ENCODE data around the gene DNASE1L2. TPM values are rescaled to one million over a fixed set of nuclear protein-coding genes. Genes with fewer than 3 reads are reported as not detected.

DNASE1L2 gene
- total and polyA plus RNA-seq, 3 donors from 2014 or later, result 1.1 to 3.5 (median 2.5) TPM

GRCh38 chr16:2243781-2244180 lies 7.5 kb downstream of the DNASE1L2 start:
- no peak overlapping the region for H3K27ac ChIP-seq
- DNase-seq, result no peak
- H3K36me3 ChIP-seq (ENCODE audit: low read depth, missing control alignments), result no peaks in the 10 kb centered on the region
- 98 to 99% methylated on average over 6 to 11 of the region's 11 CpGs for WGBS, 2 donors
- no peak overlapping the region for H3K4me3 ChIP-seq
- TF ChIP-seq, protein P1, sequence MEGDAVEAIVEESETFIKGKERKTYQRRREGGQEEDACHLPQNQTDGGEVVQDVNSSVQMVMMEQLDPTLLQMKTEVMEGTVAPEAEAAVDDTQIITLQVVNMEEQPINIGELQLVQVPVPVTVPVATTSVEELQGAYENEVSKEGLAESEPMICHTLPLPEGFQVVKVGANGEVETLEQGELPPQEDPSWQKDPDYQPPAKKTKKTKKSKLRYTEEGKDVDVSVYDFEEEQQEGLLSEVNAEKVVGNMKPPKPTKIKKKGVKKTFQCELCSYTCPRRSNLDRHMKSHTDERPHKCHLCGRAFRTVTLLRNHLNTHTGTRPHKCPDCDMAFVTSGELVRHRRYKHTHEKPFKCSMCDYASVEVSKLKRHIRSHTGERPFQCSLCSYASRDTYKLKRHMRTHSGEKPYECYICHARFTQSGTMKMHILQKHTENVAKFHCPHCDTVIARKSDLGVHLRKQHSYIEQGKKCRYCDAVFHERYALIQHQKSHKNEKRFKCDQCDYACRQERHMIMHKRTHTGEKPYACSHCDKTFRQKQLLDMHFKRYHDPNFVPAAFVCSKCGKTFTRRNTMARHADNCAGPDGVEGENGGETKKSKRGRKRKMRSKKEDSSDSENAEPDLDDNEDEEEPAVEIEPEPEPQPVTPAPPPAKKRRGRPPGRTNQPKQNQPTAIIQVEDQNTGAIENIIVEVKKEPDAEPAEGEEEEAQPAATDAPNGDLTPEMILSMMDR (IDR thresholded peaks at IDR 0.05), result no peak
- TF ChIP-seq POLR2A (IDR thresholded peaks at IDR 0.05), result no peak
- no peaks in the 10 kb centered on the region for H3K27me3 ChIP-seq
- intact Hi-C loops (cut with DNase I; ENCODE audit: low total_unique reads), result no loop called here
- no peaks in the 10 kb centered on the region for H3K9me3 ChIP-seq
- no peaks in the 10 kb centered on the region for H3K4me1 ChIP-seq

DNA sequence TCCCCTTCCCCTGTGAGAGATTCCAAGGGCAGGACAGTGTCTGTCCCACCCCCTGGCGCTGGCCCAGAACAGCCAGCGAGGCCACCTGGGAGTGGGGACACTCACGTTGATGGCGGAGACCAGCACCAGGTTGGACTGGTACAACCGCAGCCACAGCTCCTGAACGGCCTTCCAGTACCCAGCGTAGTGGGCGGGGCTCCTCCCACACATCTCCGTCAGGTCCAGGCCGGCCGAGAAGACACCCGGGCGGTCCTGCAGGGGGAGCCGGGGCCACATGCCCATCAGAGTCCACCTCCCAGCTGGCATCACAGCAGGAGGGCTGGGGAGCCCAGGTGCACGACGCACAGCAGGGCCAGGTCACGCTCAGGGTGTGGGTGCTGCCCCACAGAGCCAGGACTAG lies 8.1 kb downstream of the DNASE1L2 start:
- DNase-seq, result peak; percentile 59
- Histone ChIP-seq H3K36me3 (ENCODE audit: low read depth, missing control alignments) (no peaks in the 10 kb centered on the region), H3K27me3 (no peaks in the 10 kb centered on the region), H3K27ac (no peak overlapping the region), H3K9me3 (no peaks in the 10 kb centered on the region), H3K4me3 (no peak overlapping the region), H3K4me1 (no peaks in the 10 kb centered on the region)
- intact Hi-C loops (cut with DNase I; ENCODE audit: low total_unique reads), result no loop called here
- TF ChIP-seq POLR2A (IDR thresholded peaks at IDR 0.05), result no peak
- TF ChIP-seq, protein P1 (IDR thresholded peaks at IDR 0.05), result no peak
- WGBS, 2 donors, result 74 to 92% methylated on average over 5 to 16 of the region's 17 CpGs

DNA sequence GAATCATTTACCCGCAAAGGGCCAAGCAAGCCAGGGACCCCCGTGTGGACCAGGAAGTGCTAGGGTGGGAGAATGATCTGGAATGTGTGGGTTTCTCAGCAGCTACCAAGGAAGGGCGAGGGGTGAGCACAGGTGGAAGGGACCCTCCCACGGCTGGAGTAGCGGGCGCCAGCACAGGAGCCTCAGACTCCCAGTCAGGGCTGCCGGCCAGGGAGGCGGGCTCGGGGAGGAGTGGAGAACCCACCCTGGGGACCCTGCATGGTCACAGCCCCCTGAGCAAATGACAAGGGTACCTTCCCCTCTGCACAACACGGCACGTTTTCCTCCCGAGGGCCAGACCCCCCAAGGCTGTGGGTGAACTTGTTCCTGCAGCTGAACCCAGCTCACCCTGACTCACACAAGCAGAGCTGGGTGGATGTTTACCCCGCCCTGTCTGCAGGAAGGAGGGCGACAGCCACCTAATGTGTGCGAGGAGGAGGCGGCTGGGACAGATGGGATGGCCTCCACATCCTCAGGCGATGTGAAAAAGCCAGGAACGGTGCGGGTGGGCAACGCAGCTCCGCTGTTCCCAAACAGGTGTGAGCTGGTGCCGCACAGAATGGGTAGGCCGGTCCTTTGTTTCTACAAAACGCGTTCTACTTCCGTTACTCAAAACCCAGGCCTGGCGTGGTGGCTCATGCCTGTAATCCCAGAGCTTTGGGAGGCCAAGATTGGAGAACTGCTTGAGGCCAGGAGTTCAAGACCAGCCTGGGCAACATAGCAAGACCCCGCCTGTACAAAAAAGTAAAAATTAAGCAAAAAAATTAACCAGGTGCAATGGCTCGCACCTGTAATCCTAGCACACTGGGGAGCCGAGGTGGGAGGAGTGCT lies 8.9 kb downstream of the DNASE1L2 start:
- no peaks in the 10 kb centered on the region for H3K36me3 ChIP-seq (ENCODE audit: low read depth, missing control alignments)
- DNase-seq, result no peak
- H3K9me3 ChIP-seq, result no peaks in the 10 kb centered on the region
- TF ChIP-seq, protein P1 (IDR thresholded peaks at IDR 0.05), result no peak
- no peak for TF ChIP-seq POLR2A (IDR thresholded peaks at IDR 0.05)
- intact Hi-C loops (cut with DNase I; ENCODE audit: low total_unique reads), result no loop called here
- H3K27ac ChIP-seq, result no peak overlapping the region
- H3K4me1 ChIP-seq, result peaks cover under 1% of the 10 kb centered on the region
- no peak overlapping the region for H3K4me3 ChIP-seq
- 94 to 96% methylated on average over 20 to 30 of the region's 30 CpGs for WGBS, 2 donors
- H3K27me3 ChIP-seq, result no peaks in the 10 kb centered on the region

- Histone ChIP-seq H3K4me1 (peaks cover 6% of the 10 kb centered on the region), H3K27me3 (no peaks in the 10 kb centered on the region), H3K9me3 (no peaks in the 10 kb centered on the region), H3K27ac (no peak overlapping the region), H3K36me3 (ENCODE audit: low read depth, missing control alignments) (no peaks in the 10 kb centered on the region), H3K4me3 (no peak overlapping the region)
- no peak for DNase-seq
- intact Hi-C loops (cut with DNase I; ENCODE audit: low total_unique reads), result no loop called here
- TF ChIP-seq POLR2A (IDR thresholded peaks at IDR 0.05), result no peak
- TF ChIP-seq, protein P1 (IDR thresholded peaks at IDR 0.05), result no peak
- 91 to 93% methylated on average over 11 to 18 of the region's 18 CpGs for WGBS, 2 donors
Measured at GRCh38 chr16:2246301-2246885, 10.1 kb downstream of the DNASE1L2 start.

All from testis (tissue), 3 donors.